ENCODE measurements around the gene CACNB4.

- TF ChIP-seq CTCF (IDR thresholded peaks at IDR 0.05) (no peak), POLR2A (IDR thresholded peaks at IDR 0.05) (no peak), POLR2AphosphoS5 (IDR thresholded peaks at IDR 0.05) (no peak), EP300 (IDR thresholded peaks at IDR 0.05) (no peak)
These were observed 145.4 kb downstream of the CACNB4 start for GRCh38 chr2:151953467-151953866.

Measured in sigmoid colon (tissue), 4 donors.